IMR-90 (cell line): ENCODE data around the gene POLD3. TPM values are rescaled to one million over a fixed set of nuclear protein-coding genes. Genes with fewer than 3 reads are reported as not detected.

ENCODE experiments used
- ATAC-seq: fragments of 200-7000 bp; cut with Tn5 transposase; 2 replicates; pipeline ENCODE4 v1.9.1; 2020; ENCODE audit warnings: low read depth, mild to moderate bottlenecking, moderate library complexity
- BruUV-seq: library from RNA; stranded (reverse); fragments of 400-500 nt; replicated peaks from 2 replicates; lab custom pipeline; 2021; lab: Mats Ljungman, UMichigan
- CTCF ChIA-PET: fragments of 300-600 bp; formaldehyde crosslinking; extraction: SDS; loops from one replicate; lab custom pipeline; 2021; ENCODE audit warnings: antibody characterized with exemption; lab: Yijun Ruan, JAX
- POLR2A ChIA-PET: fragments of 300-600 bp; sonication (Branson Sonifier 250); formaldehyde crosslinking; loops from one replicate; lab custom pipeline; 2022; ENCODE audit warnings: antibody characterized with exemption; ENCODE audit not compliant: unreplicated experiment; lab: Charles Lee
- DNase-seq: peaks from one replicate; pipeline ENCODE4 v3.0.0; 2013
- H2AFZ ChIP-seq: replicated peaks from 2 replicates; pipeline ENCODE3; 2013; ENCODE audit warnings: low read length, mild to moderate bottlenecking; ENCODE audit not compliant: poor library complexity
- H2AK5ac ChIP-seq: 2 replicates; pipeline ENCODE4 v1.6.1; 2013; ENCODE audit warnings: low read depth, low read length, inconsistent platforms
- H2AK9ac ChIP-seq: replicated peaks from 2 replicates; pipeline ENCODE3; 2013; ENCODE audit warnings: mild to moderate bottlenecking, low read depth, low read length, moderate library complexity; ENCODE audit not compliant: poor library complexity
- H2BK120ac ChIP-seq: 2 replicates; pipeline ENCODE4 v1.6.1; 2013; ENCODE audit warnings: low read depth, low read length, inconsistent platforms
- H2BK15ac ChIP-seq: 3 replicates; pipeline ENCODE4 v1.6.1; 2013; ENCODE audit warnings: low read depth, low read length, inconsistent platforms
- H2BK20ac ChIP-seq: 2 replicates; pipeline ENCODE4 v1.6.1; 2013; ENCODE audit warnings: low read depth, mild to moderate bottlenecking, inconsistent platforms, low read length, moderate library complexity
- H2BK5ac ChIP-seq: 2 replicates; pipeline ENCODE4 v1.6.1; 2013; ENCODE audit warnings: mild to moderate bottlenecking, low read depth, low read length, inconsistent platforms; ENCODE audit not compliant: poor library complexity, severe bottlenecking
- H3K14ac ChIP-seq: replicated peaks from 2 replicates; pipeline ENCODE4 v1.6.1; 2013; ENCODE audit warnings: low read depth, low read length, inconsistent platforms
- H3K18ac ChIP-seq: 2 replicates; pipeline ENCODE4 v1.6.1; 2013; ENCODE audit warnings: low read depth, low read length, control low read depth
- H3K23ac ChIP-seq: 2 replicates; pipeline ENCODE4 v1.6.1; 2013; ENCODE audit warnings: low read depth, low read length, inconsistent platforms
- H3K27ac ChIP-seq: 2 replicates; pipeline ENCODE4 v1.5.1; 2013; ENCODE audit warnings: mild to moderate bottlenecking, control low read depth, low read length; ENCODE audit not compliant: insufficient read depth
- H3K27me3 ChIP-seq: 2 replicates; pipeline ENCODE4 v1.6.1; 2013; ENCODE audit warnings: low read length; ENCODE audit not compliant: control insufficient read depth, insufficient read depth
- H3K36me3 ChIP-seq: 2 replicates; pipeline ENCODE4 v1.6.1; 2013; ENCODE audit warnings: low read length, mixed read lengths; ENCODE audit not compliant: control insufficient read depth, insufficient read depth
- H3K4ac ChIP-seq: 2 replicates; pipeline ENCODE4 v1.6.1; 2013; ENCODE audit warnings: low read depth, low read length, inconsistent platforms
- H3K4me1 ChIP-seq: 2 replicates; pipeline ENCODE4 v1.6.1; 2013; ENCODE audit warnings: low read length, mixed read lengths; ENCODE audit not compliant: control insufficient read depth, insufficient read depth
- H3K4me2 ChIP-seq: 2 replicates; pipeline ENCODE4 v1.6.1; 2013; ENCODE audit warnings: low read depth, mild to moderate bottlenecking, control low read depth, low read length, moderate library complexity
- H3K4me3 ChIP-seq: 2 replicates; pipeline ENCODE4 v1.5.1; 2013; ENCODE audit warnings: low read depth, mild to moderate bottlenecking, control low read depth, low read length, moderate library complexity; ENCODE audit not compliant: insufficient read depth
- H3K56ac ChIP-seq: 2 replicates; pipeline ENCODE4 v1.6.1; 2013; ENCODE audit warnings: low read length, inconsistent platforms; ENCODE audit not compliant: insufficient read depth; ENCODE audit errors: extremely low read depth
- H3K79me1 ChIP-seq, 2 experiments: 2 replicates each; pipeline ENCODE4 v1.6.1; 2013; ENCODE audit warnings: low read length in 2 of 2, inconsistent platforms in 1 of 2, low read depth in 1 of 2
- H3K9ac ChIP-seq: 2 replicates; pipeline ENCODE4 v1.6.1; 2013; ENCODE audit warnings: low read depth, low read length, control low read depth
- H3K9me1 ChIP-seq: 2 replicates; pipeline ENCODE4 v1.6.1; 2013; ENCODE audit warnings: low read length, inconsistent platforms; ENCODE audit not compliant: insufficient read depth
- H3K9me3 ChIP-seq: 2 replicates; pipeline ENCODE4 v1.6.1; 2013; ENCODE audit warnings: low read length; ENCODE audit not compliant: control insufficient read depth, insufficient read depth
- H4K20me1 ChIP-seq: 2 replicates; pipeline ENCODE4 v1.6.1; 2013; ENCODE audit warnings: low read length, inconsistent platforms; ENCODE audit not compliant: insufficient read depth
- H4K5ac ChIP-seq: 2 replicates; pipeline ENCODE4 v1.6.1; 2013; ENCODE audit warnings: mild to moderate bottlenecking, low read depth, low read length, control low read depth
- H4K8ac ChIP-seq, 2 experiments: 2 replicates each; pipeline ENCODE4 v1.6.1; 2013; ENCODE audit warnings: low read depth in 2 of 2, low read length in 2 of 2, control low read depth in 1 of 2, inconsistent platforms in 1 of 2
- H4K91ac ChIP-seq: 2 replicates; pipeline ENCODE4 v1.6.1; 2013; ENCODE audit warnings: low read depth, low read length, inconsistent platforms; ENCODE audit not compliant: insufficient read depth
- BHLHE40 ChIP-seq: fragments of 150-350 bp; IDR thresholded peaks from 2 replicates; pipeline ENCODE4 v1.6.1; 2016; ENCODE audit warnings: mild to moderate bottlenecking, low read depth, low read length
- CEBPB ChIP-seq: IDR thresholded peaks from 2 replicates; pipeline ENCODE4 v1.6.1; 2012; ENCODE audit warnings: low read depth, low read length, improper control_type of control experiment
- CHD1 ChIP-seq: IDR thresholded peaks from 2 replicates; pipeline ENCODE4 v1.6.1; 2012; ENCODE audit warnings: low read depth, low read length, improper control_type of control experiment
- CTCF ChIP-seq: conservative IDR thresholded peaks from 2 replicates; pipeline ENCODE4 v1.5.1; 2012; ENCODE audit warnings: mild to moderate bottlenecking, low read depth, low read length, improper control_type of control experiment
- ELK1 ChIP-seq: fragments of 150-350 bp; IDR thresholded peaks from 2 replicates; pipeline ENCODE4 v1.6.1; 2016; ENCODE audit warnings: low read depth, mild to moderate bottlenecking, low read length, moderate library complexity, borderline replicate concordance
- FOS ChIP-seq: fragments of 150-350 bp; IDR thresholded peaks from 2 replicates; pipeline ENCODE4 v1.6.1; 2016; ENCODE audit warnings: low read depth, low read length
- MAFK ChIP-seq: IDR thresholded peaks from 2 replicates; pipeline ENCODE4 v1.6.1; 2012; ENCODE audit warnings: low read depth, low read length, improper control_type of control experiment
- MAZ ChIP-seq: IDR thresholded peaks from 2 replicates; pipeline ENCODE4 v1.6.1; 2012; ENCODE audit warnings: low read depth, mild to moderate bottlenecking, low read length, improper control_type of control experiment, moderate library complexity, borderline replicate concordance
- MXI1 ChIP-seq: IDR thresholded peaks from 2 replicates; pipeline ENCODE4 v1.6.1; 2012; ENCODE audit warnings: low read depth, mild to moderate bottlenecking, low read length, moderate library complexity, borderline replicate concordance
- NFE2L2 ChIP-seq: fragments of 150-350 bp; IDR thresholded peaks from 2 replicates; pipeline ENCODE4 v1.6.1; 2016; ENCODE audit warnings: low read depth, mild to moderate bottlenecking, low read length
- POLR2A ChIP-seq: IDR thresholded peaks from 2 replicates; pipeline ENCODE4 v1.6.1; 2012; ENCODE audit warnings: mild to moderate bottlenecking, low read depth, low read length
- RAD21 ChIP-seq: IDR thresholded peaks from 2 replicates; pipeline ENCODE4 v1.6.1; 2012; ENCODE audit warnings: low read length, improper control_type of control experiment
- RCOR1 ChIP-seq: IDR thresholded peaks from 2 replicates; pipeline ENCODE4 v1.6.1; 2012; ENCODE audit warnings: mild to moderate bottlenecking, low read length, improper control_type of control experiment; ENCODE audit not compliant: insufficient replicate concordance
- RFX5 ChIP-seq: IDR thresholded peaks from 2 replicates; pipeline ENCODE4 v1.8.0; 2012; ENCODE audit warnings: low read depth, mild to moderate bottlenecking, low read length, moderate library complexity
- SMC3 ChIP-seq: fragments of 150-350 bp; IDR thresholded peaks from 2 replicates; pipeline ENCODE4 v1.6.1; 2016; ENCODE audit warnings: low read depth, mild to moderate bottlenecking, antibody characterized with exemption, low read length, moderate library complexity
- WGBS, 2 experiments: methylation state at CpG; one replicate each; pipeline versions ENCODE4 v1.1.5 to v1.1.7; 2013; ENCODE audit warnings: missing lambda C conversion rate in 2 of 2; ENCODE audit not compliant: insufficient read length in 1 of 2; ENCODE audit errors: extremely low coverage in 2 of 2; 5-methylcytosine and 5-hydroxymethylcytosine counted together
- dilution Hi-C: fragments of 300-500 bp; cut with HindIII; formaldehyde crosslinking; loops from one replicate; pipeline ENCODE4 v1.14.3; 2018; ENCODE audit warnings: low sequenced_read_pairs; ENCODE audit not compliant: unreplicated experiment
- in situ Hi-C: fragments of 300-500 bp; cut with MboI; formaldehyde crosslinking; loops from 3 replicates; pipeline ENCODE4 v1.14.3; 2019; ENCODE audit warnings: low sequenced_read_pairs, inconsistent platforms, mixed read lengths
- intact Hi-C: fragments of 100-400 bp; cut with micrococcal nuclease; formaldehyde crosslinking; loops from 2 replicates; pipeline ENCODE4 v1.10.0; 2022
- polyA plus RNA-seq, 3 experiments: library from polyadenylated mRNA; depleted of rRNA; stranded (reverse); fragments of >200 nt; gene quantifications; 2 replicates each; pipeline ENCODE4 v1.2.3, GENCODE V29; 2012; ENCODE audit warnings: low replicate concordance in 1 of 3
- total RNA-seq: library from RNA; depleted of rRNA; stranded (reverse); fragments of >200 nt; gene quantifications from 2 replicates; pipeline ENCODE4 v1.2.3, GENCODE V29; 2012
- TF ChIP-seq, protein P1 (sequence below): fragments of 150-350 bp; IDR thresholded peaks from 2 replicates; pipeline ENCODE4 v1.6.1; 2017; ENCODE audit warnings: mild to moderate bottlenecking, antibody characterized with exemption, low read length, low read depth

Gene POLD3
- total and polyA plus RNA-seq, 2 of the 4 experiments (the other 2 are of a cell fraction), result 9.1 to 9.2 TPM

- H2AFZ ChIP-seq, result no peak overlapping the region
- no peak overlapping the region for H3K56ac ChIP-seq
- no peak overlapping the region for H3K4me2 ChIP-seq
- peaks cover 12% of the 10 kb centered on the region for H3K27me3 ChIP-seq
- TF ChIP-seq MXI1, result no peak
- no peak for TF ChIP-seq FOS
- no peak for TF ChIP-seq POLR2A
- TF ChIP-seq RAD21, result no peak
- TF ChIP-seq, protein P1, sequence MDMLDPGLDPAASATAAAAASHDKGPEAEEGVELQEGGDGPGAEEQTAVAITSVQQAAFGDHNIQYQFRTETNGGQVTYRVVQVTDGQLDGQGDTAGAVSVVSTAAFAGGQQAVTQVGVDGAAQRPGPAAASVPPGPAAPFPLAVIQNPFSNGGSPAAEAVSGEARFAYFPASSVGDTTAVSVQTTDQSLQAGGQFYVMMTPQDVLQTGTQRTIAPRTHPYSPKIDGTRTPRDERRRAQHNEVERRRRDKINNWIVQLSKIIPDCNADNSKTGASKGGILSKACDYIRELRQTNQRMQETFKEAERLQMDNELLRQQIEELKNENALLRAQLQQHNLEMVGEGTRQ, result no peak
- no peak for TF ChIP-seq MAZ
- TF ChIP-seq ELK1, result no peak
- no peak for TF ChIP-seq NFE2L2
- TF ChIP-seq MAFK, result no peak
- TF ChIP-seq SMC3, result no peak
- no peak for TF ChIP-seq BHLHE40
- TF ChIP-seq RCOR1, result no peak
- TF ChIP-seq CTCF, result no peak
- no peak for TF ChIP-seq RFX5
- no peak for TF ChIP-seq CHD1
- TF ChIP-seq CEBPB, result no peak
- CTCF ChIA-PET, result no interaction called here
- no peaks in the 10 kb centered on the region for H3K9me3 ChIP-seq
- no peak overlapping the region for H2BK5ac ChIP-seq
- intact Hi-C loops (loop anchor here (5.0 kb wide), 1 partner anchor 315 kb away; no protein-coding TSS in a partner anchor), dilution Hi-C loops (no loop called here), in situ Hi-C loops (loop anchor here (5.0 kb wide), 2 partner anchors 120 to 315 kb away; no protein-coding TSS in a partner anchor)
- no peak overlapping the region for H2BK15ac ChIP-seq
- H3K23ac ChIP-seq, result no peak overlapping the region
- POLR2A ChIA-PET, result no interaction called here
- H4K5ac ChIP-seq, result no peak overlapping the region
- no peak overlapping the region for H4K91ac ChIP-seq
- no peak overlapping the region for H3K14ac ChIP-seq
- no peaks in the 10 kb centered on the region for H4K20me1 ChIP-seq
- no peak overlapping the region for H3K4me3 ChIP-seq
- no peak overlapping the region for H3K27ac ChIP-seq
- ATAC-seq (no peak), DNase-seq (no peak)
- no peaks in the 10 kb centered on the region for H3K9me1 ChIP-seq
- H3K79me1 ChIP-seq, result no peaks in the 10 kb centered on the region
- no peak overlapping the region for H4K8ac ChIP-seq
- no peak overlapping the region for H3K9ac ChIP-seq
- no peak overlapping the region for H3K4ac ChIP-seq
- H2BK20ac ChIP-seq, result no peak overlapping the region
- H2BK120ac ChIP-seq, result no peak overlapping the region
- H3K4me1 ChIP-seq, result no peaks in the 10 kb centered on the region
- H3K36me3 ChIP-seq, result no peaks in the 10 kb centered on the region
- no peak overlapping the region for H2AK5ac ChIP-seq
- no peak overlapping the region for H2AK9ac ChIP-seq
- no TSS peak for BruUV-seq
- no peak overlapping the region for H3K18ac ChIP-seq
- WGBS, 2 experiments, result 100% methylated on average over 1 of the region's 4 CpGs; no CpG with 5 or more reads in 1 of the 2 experiments
Measured at GRCh38 chr11:74572349-74572748, 20.0 kb upstream of the POLD3 start.
